G401.6 (cell line): ENCODE measurements around the gene CTIF.

Experiments
- FAIRE-seq: peaks from 2 replicates; lab custom pipeline; 2012; peaks lifted over from hg19 to GRCh38; lab: Jason Lieb, UNC

The CTIF gene

GRCh38 chr18:48777026-48777743 is 238.4 kb downstream of the CTIF start:
- FAIRE-seq: no peak

- FAIRE-seq: no peak
Measured at GRCh38 chr18:48777744-48778116, 238.9 kb downstream of the CTIF start.

- no peak for FAIRE-seq
Measured at GRCh38 chr18:48778344-48779011, 239.6 kb downstream of the CTIF start.

GRCh38 chr18:48779462-48779861 is 240.6 kb downstream of the CTIF start:
- FAIRE-seq: no peak

- no peak for FAIRE-seq
Measured at GRCh38 chr18:48780201-48780912, 241.5 kb downstream of the CTIF start.

GRCh38 chr18:48780913-48781162 is 242.0 kb downstream of the CTIF start:
- FAIRE-seq: no peak

GRCh38 chr18:48781163-48781987 is 242.5 kb downstream of the CTIF start:
- no peak for FAIRE-seq

- no peak for FAIRE-seq
Measured at GRCh38 chr18:48781988-48782363, 243.1 kb downstream of the CTIF start.

- no peak for FAIRE-seq
Measured at GRCh38 chr18:48782381-48782861, 243.6 kb downstream of the CTIF start.

GRCh38 chr18:48783616-48784520 is 245.0 kb downstream of the CTIF start:
- no peak for FAIRE-seq

GRCh38 chr18:48784656-48785055 is 245.8 kb downstream of the CTIF start:
- FAIRE-seq: no peak

- FAIRE-seq: no peak
Measured at GRCh38 chr18:48785091-48785614, 246.3 kb downstream of the CTIF start.

GRCh38 chr18:48785736-48786454 is 247.1 kb downstream of the CTIF start:
- FAIRE-seq: no peak

- FAIRE-seq: no peak
Measured at GRCh38 chr18:48786455-48787202, 247.8 kb downstream of the CTIF start.

GRCh38 chr18:48787203-48788151 is 248.6 kb downstream of the CTIF start:
- no peak for FAIRE-seq

GRCh38 chr18:48788373-48788772 is 249.5 kb downstream of the CTIF start:
- no peak for FAIRE-seq

- no peak for FAIRE-seq
Measured at GRCh38 chr18:48789259-48789812, 250.5 kb downstream of the CTIF start.

- FAIRE-seq: no peak
Measured at GRCh38 chr18:48790226-48790863, 251.5 kb downstream of the CTIF start.
